AG04449 (cell line): ENCODE data around the gene POLR2F.

Experiments used
- CTCF ChIA-PET: fragments of 350-600 bp; formaldehyde crosslinking; extraction: SDS; loops from one replicate; lab custom pipeline; 2021; ENCODE audit warnings: antibody characterized with exemption; lab: Yijun Ruan, JAX
- POLR2A ChIA-PET: fragments of 400-600, 350-600 bp; formaldehyde crosslinking; extraction: SDS; loops from one replicate; lab custom pipeline; 2020; ENCODE audit warnings: antibody characterized with exemption, inconsistent platforms; lab: Yijun Ruan, JAX
- DNase-seq: peaks from one replicate; pipeline ENCODE4 v3.0.0-alpha.2; 2010; ENCODE audit warnings: low read depth, low spot score
- H3K4me3 ChIP-seq: 2 replicates; pipeline ENCODE4 v1.5.1; 2011; ENCODE audit warnings: low read depth, mild to moderate bottlenecking, control low read depth, low read length
- TF ChIP-seq, protein P1 (sequence below): IDR thresholded peaks from one replicate; pipeline ENCODE4 v1.5.1; 2011; ENCODE audit warnings: mild to moderate bottlenecking, moderate library complexity, low read length, control low read depth, inconsistent platforms; ENCODE audit not compliant: insufficient read depth; ENCODE audit errors: missing control alignments

Gene POLR2F

DNA sequence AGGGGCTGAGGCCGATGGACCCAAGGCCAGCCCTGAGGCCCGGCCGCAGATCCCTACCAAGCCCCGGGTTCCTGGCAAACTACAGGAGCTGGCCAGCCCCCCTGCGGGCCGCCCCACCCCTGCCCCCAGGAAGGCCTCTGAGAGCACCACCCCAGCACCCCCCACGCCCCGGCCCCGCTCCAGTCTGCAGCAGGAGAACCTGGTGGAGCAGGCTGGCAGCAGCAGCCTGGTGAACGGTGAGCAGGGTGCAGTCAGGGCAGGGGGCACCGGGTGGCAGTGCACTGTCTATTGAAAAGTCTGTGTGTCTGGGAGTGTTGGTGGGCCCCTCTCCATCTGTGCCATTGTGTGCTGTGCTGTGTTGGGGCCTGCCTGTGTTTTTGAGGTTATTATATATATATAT lies 31.3 kb upstream of the POLR2F start:
- TF ChIP-seq, protein P1, sequence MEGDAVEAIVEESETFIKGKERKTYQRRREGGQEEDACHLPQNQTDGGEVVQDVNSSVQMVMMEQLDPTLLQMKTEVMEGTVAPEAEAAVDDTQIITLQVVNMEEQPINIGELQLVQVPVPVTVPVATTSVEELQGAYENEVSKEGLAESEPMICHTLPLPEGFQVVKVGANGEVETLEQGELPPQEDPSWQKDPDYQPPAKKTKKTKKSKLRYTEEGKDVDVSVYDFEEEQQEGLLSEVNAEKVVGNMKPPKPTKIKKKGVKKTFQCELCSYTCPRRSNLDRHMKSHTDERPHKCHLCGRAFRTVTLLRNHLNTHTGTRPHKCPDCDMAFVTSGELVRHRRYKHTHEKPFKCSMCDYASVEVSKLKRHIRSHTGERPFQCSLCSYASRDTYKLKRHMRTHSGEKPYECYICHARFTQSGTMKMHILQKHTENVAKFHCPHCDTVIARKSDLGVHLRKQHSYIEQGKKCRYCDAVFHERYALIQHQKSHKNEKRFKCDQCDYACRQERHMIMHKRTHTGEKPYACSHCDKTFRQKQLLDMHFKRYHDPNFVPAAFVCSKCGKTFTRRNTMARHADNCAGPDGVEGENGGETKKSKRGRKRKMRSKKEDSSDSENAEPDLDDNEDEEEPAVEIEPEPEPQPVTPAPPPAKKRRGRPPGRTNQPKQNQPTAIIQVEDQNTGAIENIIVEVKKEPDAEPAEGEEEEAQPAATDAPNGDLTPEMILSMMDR = no peak
- POLR2A ChIA-PET = no interaction called here
- no peak overlapping the region for H3K4me3 ChIP-seq
- CTCF ChIA-PET = interaction anchor here (1.2 to 5.2 kb wide), 3 partner anchors 11 to 35 kb away, joined by 3 to 27 read pairs (median 4); partner anchors contain the start of gene MICALL1
- DNase-seq = no peak

DNA sequence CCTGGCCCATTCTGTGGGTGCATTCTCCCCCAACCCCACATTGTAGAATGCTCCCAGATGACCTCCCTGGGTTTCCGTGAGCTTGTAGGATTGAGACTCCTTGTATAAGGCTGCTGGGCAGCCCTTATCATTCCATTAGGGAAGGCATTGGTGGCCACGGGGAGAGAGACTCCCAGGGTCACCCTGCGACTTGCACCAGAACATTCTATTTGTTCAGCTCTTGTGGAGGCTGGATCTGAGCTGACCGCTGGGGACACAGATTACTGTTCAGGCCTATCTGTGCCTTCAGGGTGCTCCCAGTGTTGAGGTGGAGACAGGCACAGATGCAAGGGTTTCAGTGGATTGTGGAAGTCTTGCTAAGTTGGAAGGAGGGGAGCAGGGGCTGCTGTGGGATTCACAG lies 29.6 kb upstream of the POLR2F start:
- POLR2A ChIA-PET = no interaction called here
- no peak for DNase-seq
- CTCF ChIA-PET = interaction anchor here (1.5 to 5.2 kb wide), 4 partner anchors 8 to 36 kb away, joined by 3 to 27 read pairs (median 8); partner anchors contain the start of gene MICALL1
- TF ChIP-seq, protein P1 = no peak
- H3K4me3 ChIP-seq = no peak overlapping the region

DNA sequence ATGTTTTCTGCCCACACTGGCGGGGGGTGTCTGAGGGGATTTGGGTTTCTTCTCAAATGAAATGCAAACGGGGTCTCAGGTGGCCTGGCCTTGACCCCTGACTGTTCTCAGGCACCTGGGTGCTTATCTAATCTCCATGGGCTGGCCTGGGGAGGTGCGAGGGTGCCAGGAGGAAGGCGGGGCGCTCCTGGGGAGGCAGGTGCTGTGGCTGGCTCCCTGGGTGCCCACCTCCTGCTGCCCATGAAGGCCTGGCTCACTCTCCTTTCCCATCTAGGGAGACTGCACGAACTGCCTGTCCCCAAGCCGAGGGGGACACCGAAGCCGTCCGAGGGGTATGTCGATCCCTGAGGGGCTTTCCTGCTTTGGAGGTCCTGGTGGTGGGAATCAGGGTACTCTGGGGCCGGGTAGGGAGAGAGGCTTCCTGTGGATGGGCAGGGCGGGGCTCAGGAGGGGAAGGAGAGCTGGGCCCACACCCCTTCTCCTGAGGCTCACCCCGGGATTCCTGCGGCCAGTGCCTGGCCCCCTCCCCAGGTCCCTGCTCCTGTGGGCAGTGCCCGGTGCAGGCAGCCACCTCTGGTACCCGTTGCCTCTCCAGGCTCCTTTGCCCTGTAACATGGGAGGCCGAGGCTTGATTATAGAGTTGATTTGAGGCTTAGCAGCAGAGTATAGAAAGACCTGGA lies 29.0 kb upstream of the POLR2F start:
- ChIA-PET POLR2A (no interaction called here), CTCF (interaction anchor here (0.8 to 5.2 kb wide), 7 partner anchors 9 to 107 kb away, joined by 3 to 27 read pairs (median 3); no protein-coding TSS in a partner anchor)
- TF ChIP-seq, protein P1 = no peak
- no peak for DNase-seq
- no peak overlapping the region for H3K4me3 ChIP-seq

DNA sequence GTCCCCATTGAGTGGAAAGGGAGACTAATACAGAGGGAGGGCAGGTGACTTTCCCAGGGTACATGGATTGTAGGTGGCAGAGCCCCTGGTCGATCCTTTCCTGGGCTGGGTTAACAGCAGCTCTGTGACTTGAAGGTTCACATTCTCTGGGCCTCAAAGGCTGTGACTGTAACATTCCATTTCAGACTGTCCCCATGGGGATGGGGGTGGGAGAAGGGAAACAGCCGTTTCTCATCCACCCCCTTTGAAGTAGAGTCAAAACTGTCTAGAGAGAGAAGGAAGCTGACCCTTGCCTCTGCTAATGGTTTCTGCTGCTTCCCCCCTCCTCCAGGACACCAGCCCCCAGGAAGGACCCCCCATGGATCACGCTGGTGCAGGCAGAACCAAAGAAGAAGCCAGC lies 28.2 kb upstream of the POLR2F start:
- POLR2A ChIA-PET = no interaction called here
- CTCF ChIA-PET = interaction anchor here (1.0 to 5.2 kb wide), 6 partner anchors 8 to 62 kb away, joined by 3 to 27 read pairs (median 4); no protein-coding TSS in a partner anchor
- DNase-seq = no peak
- TF ChIP-seq, protein P1 = no peak
- H3K4me3 ChIP-seq = no peak overlapping the region

- POLR2A ChIA-PET = interaction anchor here (1.2 kb wide), 1 partner anchor 20 kb away, joined by 3 read pairs; the partner anchor contains the start of gene MICALL1
- no peak overlapping the region for H3K4me3 ChIP-seq
- DNase-seq = no peak
- TF ChIP-seq, protein P1 = no peak
- CTCF ChIA-PET = interaction anchor here (1.0 to 5.2 kb wide), 4 partner anchors 7 to 63 kb away, joined by 3 to 27 read pairs (median 10); no protein-coding TSS in a partner anchor
Observed at GRCh38 chr22:37925767-37926166, 27.7 kb upstream of the POLR2F start.

- CTCF ChIA-PET = interaction anchor here (1.7 to 5.2 kb wide), 2 partner anchors 7 to 39 kb away, joined by 6 to 27 read pairs; no protein-coding TSS in a partner anchor
- DNase-seq = no peak
- H3K4me3 ChIP-seq = no peak overlapping the region
- POLR2A ChIA-PET = interaction anchor here (1.2 kb wide), 1 partner anchor 20 kb away, joined by 3 read pairs; the partner anchor contains the start of gene MICALL1
- TF ChIP-seq, protein P1 = no peak
Observed at GRCh38 chr22:37926358-37926757, 27.1 kb upstream of the POLR2F start.
